ENCODE measurements around the gene MET.

MET gene

DNA sequence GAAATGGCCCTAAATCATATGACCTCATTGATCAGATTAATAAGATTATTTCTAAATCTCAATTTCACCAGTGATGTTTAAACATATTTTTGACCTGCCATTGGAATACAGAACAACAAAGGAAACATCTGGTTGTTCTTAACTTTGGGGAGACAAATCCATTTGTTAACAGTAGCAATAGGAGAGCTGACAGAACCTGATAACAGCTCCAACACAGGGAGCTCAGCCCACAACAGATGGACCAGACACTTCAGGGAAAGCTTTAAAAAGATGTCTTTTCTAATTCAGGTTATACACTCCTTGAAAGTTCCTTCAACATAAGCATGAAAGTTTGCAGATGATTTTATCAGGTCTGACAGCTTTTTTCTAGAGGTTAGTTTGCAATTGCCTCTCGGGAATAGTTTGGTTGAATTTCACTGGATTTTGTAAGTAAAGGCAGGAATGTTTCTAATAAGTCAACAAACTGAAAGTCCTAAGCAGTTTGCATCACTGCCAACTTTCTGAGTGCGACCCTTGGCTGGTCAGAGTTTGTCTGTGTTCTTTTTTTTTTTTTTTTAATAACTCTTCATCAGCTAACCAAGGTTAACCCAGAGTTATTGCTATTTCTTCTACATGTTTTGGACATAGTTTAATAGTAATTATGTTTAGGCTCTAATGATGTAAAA is 6.5 kb upstream of the MET start:
- no peak for DNase-seq

GRCh38 chr7:116669769-116670168 is 2.2 kb upstream of the MET start:
- no peak for DNase-seq

DNA sequence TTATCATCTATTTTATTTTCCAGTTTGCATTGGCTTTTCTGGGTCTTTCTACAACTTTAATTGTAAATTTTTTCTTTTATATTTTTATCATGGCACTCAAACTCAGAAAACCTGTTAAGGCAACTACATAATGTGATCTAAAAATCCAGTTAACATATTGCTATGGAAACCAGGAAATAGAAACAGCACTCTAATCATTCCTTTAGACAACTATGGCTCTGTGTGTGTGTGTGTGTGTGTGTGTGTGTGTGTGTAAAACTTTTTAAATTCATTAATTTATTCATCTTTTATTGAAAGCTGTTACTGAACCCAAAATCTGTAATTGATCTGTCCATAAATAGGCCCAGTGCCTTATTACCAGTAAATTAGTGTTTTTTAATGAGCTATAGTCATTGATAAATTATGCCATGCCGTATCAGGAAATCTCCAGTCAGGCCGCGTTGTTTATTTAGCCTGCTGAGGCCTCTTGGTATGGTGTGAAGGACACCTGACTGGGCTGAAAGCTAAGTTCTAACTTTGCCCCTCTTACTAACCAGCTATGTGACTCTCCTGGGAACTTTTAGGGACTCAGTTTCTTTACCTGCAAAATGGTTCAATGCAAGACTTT is 1.5 kb upstream of the MET start:
- no peak for DNase-seq

DNA sequence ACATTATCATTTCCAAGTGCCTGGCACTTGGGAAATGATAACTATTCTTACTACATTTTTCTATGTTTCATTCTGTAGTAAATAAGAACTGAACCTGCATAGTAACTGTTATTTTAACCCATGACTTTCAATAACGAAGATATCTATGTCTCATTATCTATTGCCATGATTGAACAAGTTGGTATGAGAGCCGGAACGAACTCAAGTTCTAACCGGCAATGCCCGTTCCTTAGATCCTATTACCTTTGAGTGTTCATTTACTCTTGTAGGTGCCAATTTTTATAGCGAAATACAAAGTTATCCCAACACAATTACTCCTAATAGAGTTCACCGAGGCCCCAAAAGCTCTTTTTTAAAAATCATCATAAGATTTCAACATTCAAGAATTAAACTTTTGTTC is 885 bp upstream of the MET start:
- DNase-seq, result no peak

DNA sequence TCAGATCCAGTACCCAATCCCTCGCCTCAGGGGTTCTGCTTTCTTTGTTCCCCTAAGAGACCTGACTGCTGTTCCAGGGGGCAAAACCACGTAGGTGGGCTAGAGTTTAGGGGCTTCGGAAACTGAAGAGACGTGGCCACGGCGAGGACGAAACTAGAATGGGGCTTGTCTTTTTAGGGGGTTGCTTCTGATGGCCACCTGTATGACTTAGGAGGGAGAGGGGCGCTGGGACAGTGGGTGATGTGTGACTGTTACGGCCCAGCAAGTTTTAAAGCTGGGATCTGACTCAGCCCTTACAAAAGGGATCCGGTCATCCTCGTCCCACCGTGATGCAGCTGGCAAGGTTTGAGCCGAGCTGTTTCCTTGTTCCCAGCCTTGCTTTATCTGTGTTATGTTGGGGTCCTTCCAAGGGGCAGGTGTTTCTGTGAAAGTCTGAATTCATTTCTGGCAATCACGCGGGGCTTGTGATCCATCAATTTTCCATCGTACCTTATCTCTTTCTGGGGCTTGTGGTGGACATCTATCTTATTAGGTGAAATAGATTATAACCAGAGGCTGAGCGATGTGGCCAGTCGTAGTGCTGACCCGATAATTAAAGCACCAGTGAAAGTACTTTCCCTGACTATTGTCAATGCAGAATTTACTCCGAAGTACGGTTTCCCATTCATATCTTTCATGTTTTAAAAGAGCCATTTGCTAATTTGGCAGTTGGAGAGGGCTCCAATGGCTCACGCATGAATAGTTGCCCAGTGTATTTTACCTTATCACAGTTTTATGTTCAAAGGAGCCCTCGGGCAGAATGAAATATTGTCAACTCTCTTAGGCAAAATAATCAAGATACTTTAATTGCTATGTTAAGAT is 830 bp downstream of the MET start:
- DNase-seq, result no peak

GRCh38 chr7:116673457-116673865 is 1.5 kb downstream of the MET start:
- no peak for DNase-seq

DNA sequence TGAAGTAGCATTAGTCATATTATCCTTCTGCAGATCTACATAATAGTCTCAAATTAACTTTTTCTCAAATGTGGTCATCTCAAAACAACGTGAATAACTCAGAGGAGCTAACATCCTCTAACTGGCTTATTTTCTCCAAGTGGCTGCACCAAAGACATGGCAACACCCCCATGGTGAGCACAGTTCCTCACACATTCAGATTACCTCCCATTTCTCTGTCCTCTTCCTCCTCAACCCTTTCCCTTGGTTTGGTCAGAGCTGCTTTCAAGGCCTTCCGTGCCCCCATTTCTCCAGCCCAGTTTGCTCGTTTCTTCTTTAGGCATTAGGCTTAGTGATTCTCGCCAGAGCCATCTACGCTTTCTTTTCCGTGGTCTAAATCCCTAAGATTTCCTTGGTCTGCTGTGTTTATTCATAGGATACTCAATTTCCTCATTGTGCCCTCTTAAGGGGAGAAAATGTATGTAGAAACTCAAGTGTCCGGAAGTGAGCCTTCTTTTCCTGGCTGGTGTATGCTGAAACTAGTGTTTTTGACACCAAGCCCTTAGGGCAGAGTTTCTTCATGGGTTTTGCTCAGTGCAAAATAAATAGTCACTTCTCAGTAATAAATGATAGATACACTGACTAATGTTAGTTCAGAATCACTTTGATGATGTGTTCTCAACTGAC is 2.6 kb downstream of the MET start:
- no peak for DNase-seq

DNA sequence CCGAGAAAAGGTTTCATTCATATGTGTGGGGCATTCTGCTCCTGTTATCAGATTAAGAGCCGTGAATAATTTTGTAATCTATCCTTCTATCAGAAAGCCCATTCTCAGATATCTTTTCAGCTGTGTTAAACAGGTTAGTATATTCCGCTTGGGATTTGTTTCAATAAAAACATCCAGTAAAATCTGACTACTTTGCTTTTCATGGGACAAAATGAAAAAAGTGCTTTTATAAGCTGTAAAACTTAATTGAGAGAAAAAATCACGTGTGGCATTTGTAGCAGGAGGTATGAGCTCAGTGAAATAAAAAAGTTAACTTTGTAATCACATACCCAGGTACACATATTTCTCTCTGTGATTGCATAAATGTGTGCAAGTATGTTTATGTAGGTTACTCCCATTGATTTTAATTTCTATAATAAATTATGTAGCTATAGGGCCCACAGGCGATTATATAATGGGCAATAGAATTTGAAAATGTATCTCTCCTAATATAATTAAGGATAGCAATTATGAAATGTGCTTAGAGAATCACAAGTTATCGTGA is 3.9 kb downstream of the MET start:
- no peak for DNase-seq

- DNase-seq, result no peak
Observed at GRCh38 chr7:116678780-116679179, 6.8 kb downstream of the MET start.

GRCh38 chr7:116679500-116679899 is 7.5 kb downstream of the MET start:
- no peak for DNase-seq

DNA sequence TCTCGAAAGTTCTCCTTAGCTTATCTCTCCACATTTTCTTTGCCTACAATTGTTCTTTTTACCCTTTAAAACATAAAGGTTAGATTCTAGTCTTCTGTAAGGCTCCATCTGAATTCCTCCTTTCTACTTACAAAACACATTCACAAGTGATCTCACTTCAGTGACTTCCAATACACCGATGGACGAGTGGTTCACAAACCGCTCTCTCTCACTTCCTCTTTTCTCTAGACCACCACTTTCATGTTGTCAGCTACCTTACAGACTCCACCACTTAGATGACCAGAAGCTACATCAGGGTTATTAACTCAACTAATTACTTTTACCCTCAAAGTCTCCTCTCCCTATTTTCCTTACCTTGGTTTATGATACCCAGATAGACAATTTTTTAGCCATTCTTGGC is 11.8 kb downstream of the MET start:
- DNase-seq, result no peak

DNA sequence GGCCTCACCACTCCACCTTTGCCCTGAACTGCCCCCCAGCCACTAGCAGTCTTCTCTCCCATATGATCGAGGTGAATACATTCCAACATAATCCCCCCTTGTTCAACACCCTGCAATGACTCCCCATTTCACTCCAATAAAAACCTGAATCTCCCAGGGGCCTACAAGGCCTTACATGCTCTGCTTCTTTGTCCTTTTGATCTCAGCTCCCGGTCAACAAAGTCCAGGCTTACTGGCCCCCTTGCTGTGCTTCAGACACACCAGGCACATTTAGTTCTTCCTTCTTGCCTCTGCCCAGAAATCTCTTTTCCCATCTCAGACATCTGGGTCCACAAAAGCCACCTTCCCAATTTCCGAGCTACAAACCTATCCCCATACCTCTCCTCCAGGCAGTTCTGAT is 14.0 kb downstream of the MET start:
- DNase-seq, result no peak

GRCh38 chr7:116686812-116687419 is 14.9 kb downstream of the MET start:
- no peak for DNase-seq

DNA sequence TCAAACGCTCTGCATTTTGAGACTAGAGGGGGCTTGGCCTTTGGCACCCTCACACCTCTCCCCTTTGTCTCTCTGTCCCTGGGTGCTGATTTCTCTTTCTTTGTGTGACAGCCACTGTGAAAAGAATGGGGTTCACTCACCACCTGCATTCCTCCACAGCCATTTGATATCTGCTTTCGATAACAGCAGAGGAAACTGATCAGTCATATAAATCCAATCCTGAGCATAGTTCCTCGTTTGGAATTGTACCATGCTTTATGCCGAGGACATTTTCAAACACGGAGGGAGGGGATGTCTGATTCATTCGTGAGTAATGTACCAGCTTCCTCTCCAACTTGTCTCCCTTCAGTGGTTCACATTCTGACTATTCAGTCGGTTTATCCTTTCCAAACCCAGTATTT is 15.8 kb downstream of the MET start:
- no peak for DNase-seq

DNA sequence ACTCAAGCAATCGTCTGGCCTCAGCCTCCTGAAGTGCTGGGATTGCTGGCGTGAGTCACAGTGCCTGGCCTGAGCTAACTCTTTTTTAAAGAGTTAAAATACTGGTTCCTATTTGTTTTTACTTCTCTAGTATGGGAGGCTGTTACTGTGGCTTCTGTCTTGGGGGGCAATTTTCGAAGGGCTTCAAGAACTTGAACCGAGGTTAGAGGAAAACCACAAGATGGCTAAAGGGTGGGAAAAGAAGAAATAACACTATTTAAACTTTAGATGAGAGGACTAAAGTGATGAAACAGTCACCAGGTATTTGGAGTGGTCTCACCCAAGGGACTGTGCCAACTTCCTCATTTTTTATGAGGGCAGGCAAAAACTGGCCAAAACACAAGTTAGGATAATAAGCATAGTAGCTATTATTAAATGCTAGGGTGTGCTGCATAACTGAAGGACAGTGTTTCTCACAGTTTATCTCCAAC is 17.8 kb downstream of the MET start:
- no peak for DNase-seq

GRCh38 chr7:116691664-116692063 is 19.7 kb downstream of the MET start:
- no peak for DNase-seq

DNA sequence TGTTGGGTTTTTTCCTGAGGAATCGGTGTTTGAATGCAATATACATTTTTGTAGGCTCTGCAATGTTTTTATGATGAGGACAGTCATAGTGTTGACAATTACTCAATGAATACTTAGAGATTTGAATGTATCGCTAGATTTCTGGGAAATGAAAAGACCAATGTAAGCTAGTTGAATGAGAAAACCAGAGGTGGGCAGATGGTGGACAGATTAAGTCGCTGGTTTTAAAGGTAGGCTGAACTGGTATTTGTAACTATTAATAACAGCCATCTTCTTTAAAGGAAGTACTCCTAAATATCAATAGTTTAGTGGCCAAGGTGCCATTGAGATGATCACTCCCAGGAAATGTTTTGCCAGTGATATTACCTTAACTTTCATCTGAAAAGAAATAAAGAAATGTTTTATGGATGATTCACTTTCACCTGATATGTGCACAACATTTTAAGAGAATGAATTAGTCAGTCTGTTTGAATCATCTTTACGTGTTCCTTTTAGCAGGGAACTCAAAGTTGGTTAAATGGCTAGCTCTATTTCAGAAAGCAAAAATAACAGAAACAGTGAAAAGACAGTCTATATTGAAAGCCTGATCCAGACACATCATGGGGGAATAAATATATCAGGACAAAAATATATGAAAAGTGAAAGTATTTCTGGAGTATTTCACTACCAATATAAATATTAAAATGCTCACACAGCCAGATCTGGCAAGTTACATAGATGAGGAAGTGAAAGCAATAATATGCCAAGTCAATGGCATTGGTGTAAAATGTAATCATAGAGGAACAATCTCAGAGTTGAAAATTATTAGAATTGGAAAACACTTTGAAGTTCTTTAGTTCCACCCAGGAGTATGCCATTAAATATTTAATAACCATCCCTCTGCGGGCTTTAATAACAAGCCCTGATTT is 20.7 kb downstream of the MET start:
- no peak for DNase-seq

GRCh38 chr7:116696707-116697106 is 24.7 kb downstream of the MET start:
- DNase-seq, result no peak

GRCh38 chr7:116697152-116697551 is 25.2 kb downstream of the MET start:
- no peak for DNase-seq

DNA sequence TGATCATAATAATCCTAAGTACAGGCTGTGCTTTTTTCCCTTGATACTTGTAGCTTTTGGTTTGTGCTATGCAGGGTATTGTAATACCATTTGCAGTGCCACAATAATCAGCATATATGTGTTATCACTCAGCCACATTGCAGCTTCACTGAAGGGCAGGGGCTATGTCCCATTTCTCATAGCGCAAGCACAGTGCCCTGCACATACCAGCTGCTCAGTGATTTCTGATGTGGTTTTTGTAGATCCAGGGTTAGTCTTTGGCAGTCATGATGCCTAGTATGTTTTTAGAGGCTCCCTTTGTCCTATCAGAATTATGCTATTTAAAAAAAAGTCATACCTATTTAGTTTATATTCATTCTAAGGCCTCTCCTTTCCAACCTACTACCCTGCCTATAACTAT is 25.8 kb downstream of the MET start:
- no peak for DNase-seq

GRCh38 chr7:116698396-116698795 is 26.4 kb downstream of the MET start:
- DNase-seq, result no peak

Data from activated naive CD4-positive, alpha-beta T cell treated with anti-CD3 and anti-CD28 coated beads, Interleukin-2, amount 50 U/mL, for 16 hours (primary cell).